Suprapubic skin (tissue), 3 donors: ENCODE results near the gene RERE.

Source experiments
- POLR2AphosphoS5 ChIP-seq, 3 donors: sonication (generic); formaldehyde crosslinking; IDR thresholded peaks; one replicate each; pipeline ENCODE4 v1.6.1; 2017; ENCODE audit warnings: antibody characterized with exemption in 3 of 3
- TF ChIP-seq, protein P1 (sequence below), 2 donors: fragments of 200-600 bp in 1 of 2; fragments of 450-650 bp in 1 of 2; sonication (generic) in 1 of 2; IDR thresholded peaks; one replicate each; pipeline ENCODE4 v1.5.1; 2016 to 2019; ENCODE audit warnings: antibody characterized with exemption in 2 of 2, mild to moderate bottlenecking in 1 of 2, moderate library complexity in 1 of 2

DNA sequence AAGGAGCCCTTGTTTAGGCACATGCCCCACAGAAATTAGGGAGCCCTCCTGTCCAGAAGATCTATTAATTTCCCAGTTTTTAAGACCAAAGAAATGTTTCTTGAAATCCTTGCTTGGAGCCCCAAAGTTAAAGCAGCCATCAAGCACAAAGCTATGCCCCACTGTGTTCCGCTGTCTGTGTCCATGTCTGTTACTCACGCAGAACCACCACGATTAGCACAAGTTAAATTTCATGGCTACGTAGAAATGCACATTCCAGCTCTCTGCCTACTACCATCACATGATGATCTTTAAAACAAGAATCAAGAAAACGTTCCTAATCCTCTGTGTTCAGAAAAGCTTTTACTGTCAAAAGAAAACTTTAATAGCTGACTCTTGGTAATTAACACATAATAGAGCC is 238.5 kb downstream of the RERE start:
- no peak for TF ChIP-seq POLR2AphosphoS5 (IDR thresholded peaks at IDR 0.05)
- TF ChIP-seq, protein P1, sequence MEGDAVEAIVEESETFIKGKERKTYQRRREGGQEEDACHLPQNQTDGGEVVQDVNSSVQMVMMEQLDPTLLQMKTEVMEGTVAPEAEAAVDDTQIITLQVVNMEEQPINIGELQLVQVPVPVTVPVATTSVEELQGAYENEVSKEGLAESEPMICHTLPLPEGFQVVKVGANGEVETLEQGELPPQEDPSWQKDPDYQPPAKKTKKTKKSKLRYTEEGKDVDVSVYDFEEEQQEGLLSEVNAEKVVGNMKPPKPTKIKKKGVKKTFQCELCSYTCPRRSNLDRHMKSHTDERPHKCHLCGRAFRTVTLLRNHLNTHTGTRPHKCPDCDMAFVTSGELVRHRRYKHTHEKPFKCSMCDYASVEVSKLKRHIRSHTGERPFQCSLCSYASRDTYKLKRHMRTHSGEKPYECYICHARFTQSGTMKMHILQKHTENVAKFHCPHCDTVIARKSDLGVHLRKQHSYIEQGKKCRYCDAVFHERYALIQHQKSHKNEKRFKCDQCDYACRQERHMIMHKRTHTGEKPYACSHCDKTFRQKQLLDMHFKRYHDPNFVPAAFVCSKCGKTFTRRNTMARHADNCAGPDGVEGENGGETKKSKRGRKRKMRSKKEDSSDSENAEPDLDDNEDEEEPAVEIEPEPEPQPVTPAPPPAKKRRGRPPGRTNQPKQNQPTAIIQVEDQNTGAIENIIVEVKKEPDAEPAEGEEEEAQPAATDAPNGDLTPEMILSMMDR (IDR thresholded peaks at IDR 0.05): no peak
